GM21360 (cell line): ENCODE results near the gene CPNE2.

ENCODE experiments used
- ATAC-seq: cut with Tn5 transposase; IDR thresholded peaks from one replicate; pipeline ENCODE4 v1.9.1; 2021; ENCODE audit warnings: mild to moderate bottlenecking, moderate library complexity; ENCODE audit not compliant: unreplicated experiment

CPNE2 gene

DNA sequence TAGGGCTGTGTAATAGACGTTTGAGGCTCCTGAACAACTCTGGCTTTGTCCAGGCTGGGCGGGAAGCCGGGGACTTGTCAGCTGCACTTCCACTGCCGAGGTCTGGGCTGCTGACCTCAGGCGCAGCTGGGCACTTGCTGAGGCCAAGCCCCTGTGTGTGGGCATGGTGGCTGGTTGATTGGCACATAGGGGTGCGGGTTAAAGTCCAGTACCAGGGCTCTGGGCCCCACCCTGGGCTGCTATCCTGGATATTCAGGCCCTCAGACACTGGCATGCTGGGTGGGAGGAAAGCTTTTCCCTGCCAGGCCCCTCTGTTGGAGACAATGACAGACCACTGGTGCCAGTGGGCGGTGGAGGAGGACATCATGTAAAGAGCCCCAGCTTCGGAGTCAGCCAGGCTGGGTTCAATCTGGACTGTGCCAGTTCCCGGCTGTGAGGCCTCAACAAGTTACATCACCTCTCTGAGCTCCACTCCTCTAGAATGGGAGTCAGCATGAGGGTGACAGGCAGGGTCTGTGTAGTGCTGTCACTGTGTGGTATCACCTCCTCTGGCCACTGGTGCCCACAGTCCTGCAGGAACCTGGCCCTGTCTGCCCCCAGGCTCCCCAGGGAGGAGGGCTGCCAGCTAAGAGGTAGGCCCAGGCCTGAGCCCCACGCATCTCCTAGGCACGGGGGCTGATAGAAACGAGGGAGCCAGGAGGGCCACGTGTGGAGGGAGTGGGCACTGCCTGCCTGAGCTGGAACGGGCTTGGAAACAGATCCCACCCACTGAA, 51.0 kb downstream of the CPNE2 start:
- ATAC-seq: no peak

DNA sequence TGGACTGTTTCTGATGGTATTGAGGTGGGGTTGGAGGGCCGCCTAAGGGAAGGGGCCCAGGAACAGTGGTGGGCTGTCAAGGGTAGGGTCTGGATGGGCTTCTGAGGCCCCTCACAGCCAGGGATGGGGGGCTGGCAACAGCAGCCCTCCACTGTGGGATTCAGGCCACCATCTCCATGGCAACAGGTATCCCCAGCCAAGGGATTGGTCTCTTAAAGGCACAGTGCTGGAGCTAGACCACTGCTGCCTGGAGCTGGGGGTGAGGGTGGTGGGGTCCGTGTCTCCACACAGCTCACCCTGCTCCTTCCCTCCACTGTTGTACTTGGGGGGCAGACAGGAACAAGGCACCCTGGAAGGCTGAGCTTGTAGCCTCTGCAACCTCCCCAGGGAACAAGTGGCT, 51.6 kb downstream of the CPNE2 start:
- ATAC-seq: no peak

- no peak for ATAC-seq
Measured at GRCh38 chr16:57145046-57146021, 53.0 kb downstream of the CPNE2 start.

GRCh38 chr16:57146040-57146647, 53.8 kb downstream of the CPNE2 start:
- ATAC-seq: no peak

GRCh38 chr16:57146735-57147134, 54.4 kb downstream of the CPNE2 start:
- ATAC-seq: no peak

- no peak for ATAC-seq
Measured at GRCh38 chr16:57147381-57148221, 55.2 kb downstream of the CPNE2 start.

DNA sequence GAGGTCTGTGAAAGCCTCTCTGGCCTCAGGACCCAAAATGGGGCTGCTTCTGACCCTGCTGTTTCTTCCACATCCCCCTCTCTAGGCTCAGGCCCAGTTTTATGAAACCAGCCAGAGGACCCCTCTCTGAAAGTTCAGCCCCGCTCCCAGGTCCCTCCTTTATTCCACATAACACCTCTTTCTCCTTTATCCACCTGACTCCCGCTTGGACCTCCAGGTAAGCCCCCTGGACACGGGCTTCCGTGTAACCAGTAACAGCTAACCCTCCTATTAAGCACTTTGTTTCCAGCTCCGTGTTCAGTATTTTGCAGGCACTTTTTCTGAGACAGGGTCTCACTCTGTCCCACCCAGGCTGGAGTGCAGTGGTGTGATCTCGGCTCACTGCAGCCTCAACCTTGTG, 56.1 kb downstream of the CPNE2 start:
- ATAC-seq: no peak

DNA sequence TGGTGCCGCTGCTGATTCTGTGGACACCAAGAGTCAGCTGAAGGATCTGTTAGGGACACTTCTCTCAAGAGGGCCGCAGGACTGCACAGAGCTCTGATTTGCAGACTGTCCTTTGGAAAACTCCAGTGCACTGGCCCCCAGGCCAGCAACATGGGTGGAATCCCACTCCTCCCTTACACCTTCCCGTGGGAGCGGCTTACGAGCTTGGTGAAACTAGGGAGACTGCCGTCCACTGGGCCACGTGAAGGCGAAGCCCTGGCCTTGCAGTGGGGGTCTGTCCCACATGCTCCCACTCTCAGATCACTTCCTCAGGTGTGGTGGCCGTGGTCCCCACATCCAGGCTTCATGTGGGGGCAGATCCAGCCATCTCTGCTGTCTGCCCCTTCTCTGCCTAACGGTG, 57.0 kb downstream of the CPNE2 start:
- no peak for ATAC-seq

DNA sequence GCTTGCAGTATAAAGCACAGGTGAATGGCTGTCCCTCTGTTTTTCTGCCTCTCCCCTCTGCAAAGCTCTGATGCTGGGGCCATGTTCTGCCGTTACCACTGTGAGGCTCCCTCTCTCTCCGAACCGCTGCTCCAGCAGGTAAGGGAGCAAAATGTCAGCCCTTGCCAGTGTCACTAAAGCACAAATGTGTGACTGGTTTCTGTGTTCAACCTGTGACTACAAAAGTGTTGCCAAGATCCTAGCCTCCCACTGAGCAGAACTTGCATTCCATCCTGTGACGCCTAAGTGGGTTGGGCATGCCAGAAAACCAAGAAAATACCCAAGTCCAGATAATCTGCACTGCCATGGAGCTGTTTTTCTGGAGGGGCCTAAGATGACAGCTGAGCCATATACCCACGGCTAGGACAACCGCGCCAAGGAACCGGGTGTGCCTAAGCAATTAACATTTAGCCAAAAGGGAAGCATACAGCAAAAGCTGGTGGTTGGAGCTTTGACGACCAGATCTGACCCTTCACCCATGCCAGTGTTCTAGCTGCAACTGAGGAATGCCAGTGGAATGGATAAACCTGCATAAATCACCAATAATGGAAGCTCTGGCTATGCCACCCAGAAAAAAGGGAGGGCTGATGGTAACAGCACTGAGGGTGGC, 58.4 kb downstream of the CPNE2 start:
- ATAC-seq: no peak

DNA sequence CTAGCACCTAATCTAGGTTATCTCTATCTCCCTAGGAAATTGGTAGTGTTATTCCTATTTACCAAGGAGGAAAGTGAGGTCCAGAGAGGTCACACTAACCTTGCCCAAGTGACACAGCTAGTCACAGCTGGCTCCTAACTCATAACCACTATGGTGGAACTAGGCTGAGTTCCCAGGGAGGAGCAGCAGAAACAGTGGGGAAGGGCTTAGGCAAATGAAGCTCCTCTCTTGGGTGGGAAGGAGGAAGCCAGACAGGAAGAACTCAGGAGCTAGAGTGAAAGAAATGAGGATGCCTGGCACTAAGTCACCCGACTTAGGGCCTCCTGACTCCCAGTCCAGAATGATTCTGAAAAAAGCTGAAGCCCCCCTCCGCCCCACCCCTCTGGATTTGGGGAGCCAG, 59.0 kb downstream of the CPNE2 start:
- ATAC-seq: no peak

- ATAC-seq: no peak
Measured at GRCh38 chr16:57152096-57153093, 60.0 kb downstream of the CPNE2 start.

GRCh38 chr16:57153841-57154240, 61.5 kb downstream of the CPNE2 start:
- no peak for ATAC-seq

DNA sequence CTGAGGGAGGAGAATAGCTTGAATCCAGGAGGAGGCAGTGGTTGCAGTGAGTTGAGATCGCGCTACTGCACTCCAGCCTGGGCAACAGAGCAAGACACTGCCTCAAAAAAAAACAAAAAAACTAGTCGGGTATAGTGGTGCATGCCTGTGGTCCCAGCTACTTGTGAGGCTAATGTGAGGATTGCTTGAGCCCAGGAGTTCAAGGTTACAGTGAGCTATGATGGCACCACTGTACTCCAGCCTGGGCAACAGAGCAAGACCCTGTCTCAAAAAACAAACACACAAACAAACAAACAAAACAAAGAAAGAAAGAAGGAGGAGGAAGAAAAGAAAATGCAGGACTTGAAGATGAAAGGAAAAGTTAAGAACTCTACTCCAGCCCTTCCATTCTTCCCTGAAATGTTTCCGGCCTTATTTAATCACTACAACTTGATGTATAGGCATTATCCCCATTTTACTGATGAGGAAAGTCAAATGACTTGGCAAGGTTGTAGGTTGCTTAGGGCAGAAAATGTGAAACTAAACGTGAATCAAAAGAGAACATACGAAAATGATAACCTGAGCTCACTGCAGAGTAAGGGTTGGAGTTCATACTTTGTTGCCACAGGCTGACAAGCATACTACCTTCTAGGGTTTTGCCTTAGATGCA, 63.4 kb downstream of the CPNE2 start:
- no peak for ATAC-seq

DNA sequence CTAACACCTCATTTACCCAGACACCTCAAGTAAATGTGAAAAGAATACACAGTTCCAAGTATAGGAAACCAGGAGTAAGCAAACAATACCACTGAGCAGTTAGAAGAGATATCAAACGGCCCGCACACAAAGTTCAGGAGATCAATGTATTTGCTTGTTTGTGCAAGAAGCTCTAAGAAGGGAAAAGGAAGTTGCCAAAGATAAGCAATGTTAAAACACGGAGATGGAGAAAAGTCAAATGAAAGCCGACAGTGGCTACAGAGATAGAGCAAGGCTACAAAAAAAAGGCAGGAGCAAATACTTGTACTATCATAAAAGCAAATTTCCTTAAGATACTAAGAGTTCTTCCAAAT, 63.9 kb downstream of the CPNE2 start:
- no peak for ATAC-seq

DNA sequence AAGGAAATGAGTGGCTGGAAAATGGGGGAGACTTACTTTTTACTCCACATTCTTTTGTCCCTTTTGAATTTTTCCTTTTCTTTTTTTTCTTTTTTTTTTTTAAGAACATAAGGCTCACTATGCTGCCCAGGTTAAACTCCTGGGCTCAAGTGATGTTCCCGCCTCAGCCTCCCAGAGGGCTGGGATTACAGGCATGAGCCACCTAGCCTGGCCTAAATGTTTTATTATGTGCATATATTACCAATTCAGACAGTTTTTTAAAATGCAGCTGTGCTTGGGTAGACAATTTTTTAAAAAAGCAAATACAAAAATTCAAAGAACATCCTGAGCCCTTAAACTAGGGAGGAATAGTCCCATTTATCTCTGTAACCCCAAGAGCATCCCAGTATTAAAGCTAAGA, 65.2 kb downstream of the CPNE2 start:
- ATAC-seq: no peak

- no peak for ATAC-seq
Measured at GRCh38 chr16:57159447-57159846, 67.1 kb downstream of the CPNE2 start.

- ATAC-seq: no peak
Measured at GRCh38 chr16:57163842-57164241, 71.5 kb downstream of the CPNE2 start.

DNA sequence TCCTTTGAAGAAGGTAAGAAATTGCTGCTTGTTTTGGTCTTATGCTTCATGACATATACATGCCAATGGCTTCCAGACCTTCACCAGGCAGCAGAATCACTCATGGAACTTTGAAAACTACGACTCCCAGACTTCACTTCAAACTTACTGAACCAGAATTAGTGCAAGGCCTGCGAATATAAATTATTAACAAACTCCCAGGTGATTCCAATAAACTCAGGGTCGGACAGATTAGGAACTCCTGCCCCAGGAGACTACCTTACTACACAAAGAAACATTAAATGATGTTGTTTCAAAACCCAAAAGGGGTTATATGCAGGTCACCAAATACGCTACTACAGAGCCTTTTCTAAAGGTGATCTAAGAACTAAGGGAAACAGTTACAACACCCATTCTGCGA, 73.1 kb downstream of the CPNE2 start:
- no peak for ATAC-seq

DNA sequence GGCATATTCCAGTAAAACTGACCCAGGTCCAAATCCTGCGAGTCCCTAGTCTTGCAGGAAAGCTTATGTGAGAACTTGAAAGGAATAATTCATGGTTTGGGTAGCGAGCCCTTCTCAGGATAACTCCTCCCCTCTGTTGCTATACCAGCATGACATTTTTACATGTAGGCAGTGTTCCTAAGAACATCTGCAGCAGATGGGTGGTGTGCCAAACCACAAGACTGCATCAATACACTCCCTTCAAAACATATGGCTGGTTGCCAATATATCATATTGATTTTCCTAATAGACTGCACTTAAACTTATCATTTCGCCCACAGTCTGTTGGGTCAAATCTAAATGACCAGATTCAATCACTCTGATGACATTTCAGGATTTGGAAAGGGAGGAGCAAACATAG, 73.6 kb downstream of the CPNE2 start:
- no peak for ATAC-seq
